ENCODE data around the gene PRB2. TPM values are rescaled to one million over a fixed set of nuclear protein-coding genes. Genes with fewer than 3 reads are reported as not detected.
"Not testable (repeated sequence)": the region's sequence is repeated elsewhere in the genome, so short reads cannot be mapped to it uniquely, and the experiment has no call there.

The PRB2 gene
- not detected for total RNA-seq

- DNase-seq; H3K27ac Mint-ChIP-seq; H3K36me3 Mint-ChIP-seq (ENCODE audit: low read depth); H3K4me1 Mint-ChIP-seq (ENCODE audit: low read depth); H3K9me3 Mint-ChIP-seq (ENCODE audit: insufficient read depth); ATAC-seq; CTCF ChIA-PET; H3K4me3 Mint-ChIP-seq; H3K27me3 Mint-ChIP-seq (ENCODE audit: low read depth); POLR2A ChIA-PET: not testable (repeated sequence)
Observed at GRCh38 chr12:11395467-11395866, at the start of gene PRB2. TSS of gene PRB2 (minus strand) at chr12:11395567. CDS start at chr12:11395529, 38 bp downstream.

GRCh38 chr12:11437966-11438365 lies 42.6 kb upstream of the PRB2 start:
- no peaks in the 10 kb centered on the region for H3K36me3 Mint-ChIP-seq (ENCODE audit: low read depth)
- no peak for ATAC-seq
- CTCF ChIA-PET: no interaction called here
- POLR2A ChIA-PET: no interaction called here
- no peaks in the 10 kb centered on the region for H3K4me1 Mint-ChIP-seq (ENCODE audit: low read depth)
- no peaks in the 10 kb centered on the region for H3K9me3 Mint-ChIP-seq (ENCODE audit: insufficient read depth)
- DNase-seq: no peak
- no peak overlapping the region for H3K27ac Mint-ChIP-seq
- no peak overlapping the region for H3K4me3 Mint-ChIP-seq
- H3K27me3 Mint-ChIP-seq (ENCODE audit: low read depth): no peaks in the 10 kb centered on the region

- no peaks in the 10 kb centered on the region for H3K9me3 Mint-ChIP-seq (ENCODE audit: insufficient read depth)
- no peak for ATAC-seq
Observed at GRCh38 chr12:11433664-11434063, 38.3 kb upstream of the PRB2 start.

GRCh38 chr12:11431486-11431885 lies 36.1 kb upstream of the PRB2 start:
- CTCF ChIA-PET: no interaction called here
- H3K27ac Mint-ChIP-seq: no peak overlapping the region

More at GRCh38 chr12:11433664-11434063, 38.3 kb upstream of the PRB2 start:
- Mint-ChIP-seq H3K27ac (no peak overlapping the region), H3K36me3 (ENCODE audit: low read depth) (no peaks in the 10 kb centered on the region), H3K4me3 (no peak overlapping the region), H3K27me3 (ENCODE audit: low read depth) (no peaks in the 10 kb centered on the region), H3K4me1 (ENCODE audit: low read depth) (no peaks in the 10 kb centered on the region)
- CTCF ChIA-PET: no interaction called here
- DNase-seq: no peak
- POLR2A ChIA-PET: no interaction called here

GRCh38 chr12:11427341-11427740 lies 32.0 kb upstream of the PRB2 start:
- no peaks in the 10 kb centered on the region for H3K27me3 Mint-ChIP-seq (ENCODE audit: low read depth)
- CTCF ChIA-PET: no interaction called here

More at GRCh38 chr12:11431486-11431885, 36.1 kb upstream of the PRB2 start:
- Mint-ChIP-seq H3K27me3 (ENCODE audit: low read depth) (no peaks in the 10 kb centered on the region), H3K4me1 (ENCODE audit: low read depth) (no peaks in the 10 kb centered on the region), H3K36me3 (ENCODE audit: low read depth) (no peaks in the 10 kb centered on the region), H3K4me3 (no peak overlapping the region), H3K9me3 (ENCODE audit: insufficient read depth) (no peaks in the 10 kb centered on the region)
- no peak for DNase-seq
- POLR2A ChIA-PET: no interaction called here
- no peak for ATAC-seq

GRCh38 chr12:11412731-11413130 lies 17.4 kb upstream of the PRB2 start:
- Mint-ChIP-seq H3K4me1 (ENCODE audit: low read depth) (no peaks in the 10 kb centered on the region), H3K9me3 (ENCODE audit: insufficient read depth) (peaks cover 4% of the 10 kb centered on the region), H3K27ac (no peak overlapping the region), H3K27me3 (ENCODE audit: low read depth) (no peaks in the 10 kb centered on the region), H3K36me3 (ENCODE audit: low read depth) (no peaks in the 10 kb centered on the region), H3K4me3 (no peak overlapping the region)
- POLR2A ChIA-PET: no interaction called here
- CTCF ChIA-PET: interaction anchor here (1.2 kb wide), 1 partner anchor 73 kb away, joined by 3 read pairs; no protein-coding TSS in a partner anchor
- no peak for DNase-seq
- ATAC-seq: no peak

More at GRCh38 chr12:11427341-11427740, 32.0 kb upstream of the PRB2 start:
- no peak overlapping the region for H3K27ac Mint-ChIP-seq
- H3K4me3 Mint-ChIP-seq: no peak overlapping the region
- POLR2A ChIA-PET: no interaction called here
- no peak for DNase-seq
- H3K9me3 Mint-ChIP-seq (ENCODE audit: insufficient read depth): no peaks in the 10 kb centered on the region
- no peak for ATAC-seq
- no peaks in the 10 kb centered on the region for H3K4me1 Mint-ChIP-seq (ENCODE audit: low read depth)
- no peaks in the 10 kb centered on the region for H3K36me3 Mint-ChIP-seq (ENCODE audit: low read depth)

GRCh38 chr12:11408096-11408495 lies 12.7 kb upstream of the PRB2 start:
- ATAC-seq (no peak), DNase-seq (no peak)
- H3K27me3 Mint-ChIP-seq (ENCODE audit: low read depth): no peaks in the 10 kb centered on the region
- no peaks in the 10 kb centered on the region for H3K4me1 Mint-ChIP-seq (ENCODE audit: low read depth)
- ChIA-PET CTCF (no interaction called here), POLR2A (no interaction called here)
- H3K9me3 Mint-ChIP-seq (ENCODE audit: insufficient read depth): peaks cover 4% of the 10 kb centered on the region
- H3K36me3 Mint-ChIP-seq (ENCODE audit: low read depth): no peaks in the 10 kb centered on the region
- no peak overlapping the region for H3K4me3 Mint-ChIP-seq
- no peak overlapping the region for H3K27ac Mint-ChIP-seq

- Mint-ChIP-seq H3K4me1 (ENCODE audit: low read depth) (no peaks in the 10 kb centered on the region), H3K27me3 (ENCODE audit: low read depth) (peaks cover 5% of the 10 kb centered on the region), H3K27ac (no peak overlapping the region), H3K36me3 (ENCODE audit: low read depth) (no peaks in the 10 kb centered on the region), H3K4me3 (no peak overlapping the region), H3K9me3 (ENCODE audit: insufficient read depth) (no peaks in the 10 kb centered on the region)
- ATAC-seq (no peak), DNase-seq (no peak)
- CTCF ChIA-PET: no interaction called here
- POLR2A ChIA-PET: no interaction called here
Observed at GRCh38 chr12:11397366-11397765, 2.0 kb upstream of the PRB2 start.

GRCh38 chr12:11391456-11391855 lies 3.9 kb downstream of the PRB2 start:
- H3K27ac Mint-ChIP-seq; H3K9me3 Mint-ChIP-seq (ENCODE audit: insufficient read depth); ATAC-seq; H3K27me3 Mint-ChIP-seq (ENCODE audit: low read depth); H3K4me3 Mint-ChIP-seq; POLR2A ChIA-PET; H3K4me1 Mint-ChIP-seq (ENCODE audit: low read depth); H3K36me3 Mint-ChIP-seq (ENCODE audit: low read depth); CTCF ChIA-PET; DNase-seq: not testable (repeated sequence)

- DNase-seq; H3K4me1 Mint-ChIP-seq (ENCODE audit: low read depth); H3K4me3 Mint-ChIP-seq; POLR2A ChIA-PET; H3K36me3 Mint-ChIP-seq (ENCODE audit: low read depth); H3K27ac Mint-ChIP-seq; CTCF ChIA-PET; H3K27me3 Mint-ChIP-seq (ENCODE audit: low read depth); ATAC-seq; H3K9me3 Mint-ChIP-seq (ENCODE audit: insufficient read depth): not testable (repeated sequence)
Observed at GRCh38 chr12:11377420-11377819, 17.9 kb downstream of the PRB2 start.

- ChIA-PET CTCF (no interaction called here), POLR2A (no interaction called here)
- no peak overlapping the region for H3K27ac Mint-ChIP-seq
- DNase-seq (no peak), ATAC-seq (no peak)
- H3K9me3 Mint-ChIP-seq (ENCODE audit: insufficient read depth): no peaks in the 10 kb centered on the region
- H3K27me3 Mint-ChIP-seq (ENCODE audit: low read depth): no peaks in the 10 kb centered on the region
- H3K4me1 Mint-ChIP-seq (ENCODE audit: low read depth): no peaks in the 10 kb centered on the region
- H3K36me3 Mint-ChIP-seq (ENCODE audit: low read depth): no peaks in the 10 kb centered on the region
- no peak overlapping the region for H3K4me3 Mint-ChIP-seq
Observed at GRCh38 chr12:11361151-11361550, 34.2 kb downstream of the PRB2 start.

- CTCF ChIA-PET, ATAC-seq: not testable (repeated sequence)
Observed at GRCh38 chr12:11360205-11360883, 35.0 kb downstream of the PRB2 start.

GRCh38 chr12:11351736-11352135 lies 43.6 kb downstream of the PRB2 start:
- not testable (repeated sequence) for ATAC-seq

More at GRCh38 chr12:11360205-11360883, 35.0 kb downstream of the PRB2 start:
- H3K9me3 Mint-ChIP-seq (ENCODE audit: insufficient read depth); H3K4me1 Mint-ChIP-seq (ENCODE audit: low read depth); POLR2A ChIA-PET; H3K27me3 Mint-ChIP-seq (ENCODE audit: low read depth); DNase-seq; H3K4me3 Mint-ChIP-seq; H3K27ac Mint-ChIP-seq; H3K36me3 Mint-ChIP-seq (ENCODE audit: low read depth): not testable (repeated sequence)

More at GRCh38 chr12:11351736-11352135, 43.6 kb downstream of the PRB2 start:
- CTCF ChIA-PET; H3K4me3 Mint-ChIP-seq; H3K4me1 Mint-ChIP-seq (ENCODE audit: low read depth); DNase-seq; H3K27me3 Mint-ChIP-seq (ENCODE audit: low read depth); POLR2A ChIA-PET; H3K27ac Mint-ChIP-seq; H3K9me3 Mint-ChIP-seq (ENCODE audit: insufficient read depth); H3K36me3 Mint-ChIP-seq (ENCODE audit: low read depth): not testable (repeated sequence)
